Activated CD4-positive, alpha-beta memory T cell treated with anti-CD3 and anti-CD28 coated beads, Interleukin-2, amount 10 ng/mL, durations not matched to agents 7 days and 5 days (primary cell): ENCODE results near the gene METTL21C. TPM values are rescaled to one million over a fixed set of nuclear protein-coding genes. Genes with fewer than 3 reads are reported as not detected.

Experiments used
- CTCF ChIA-PET: fragments of 350-600 bp; sonication (Branson Sonifier 250); formaldehyde crosslinking; loops from one replicate; lab custom pipeline; 2021; ENCODE audit warnings: antibody characterized with exemption, inconsistent platforms; lab: Charles Lee
- POLR2A ChIA-PET: fragments of 350-600 bp; sonication (Branson Sonifier 250); formaldehyde crosslinking; loops from one replicate; lab custom pipeline; 2021; ENCODE audit warnings: antibody characterized with exemption; lab: Charles Lee
- DNase-seq: peaks from one replicate; pipeline ENCODE4 v3.0.0-alpha.2; 2020
- H3K27ac Mint-ChIP-seq: one replicate; pipeline ENCODE4 v1.8.0; 2021; ENCODE audit warnings: mild to moderate bottlenecking, mixed read lengths
- H3K27me3 Mint-ChIP-seq: one replicate; pipeline ENCODE4 v1.8.0; 2021; ENCODE audit warnings: mixed read lengths
- H3K36me3 Mint-ChIP-seq: one replicate; pipeline ENCODE4 v1.8.0; 2021; ENCODE audit warnings: low read depth, mixed read lengths
- H3K4me1 Mint-ChIP-seq: one replicate; pipeline ENCODE4 v1.8.0; 2021; ENCODE audit warnings: mixed read lengths
- H3K4me3 Mint-ChIP-seq: one replicate; pipeline ENCODE4 v1.8.0; 2021; ENCODE audit warnings: mild to moderate bottlenecking, mixed read lengths
- H3K9me3 Mint-ChIP-seq: one replicate; pipeline ENCODE4 v1.8.0; 2021; ENCODE audit warnings: mixed read lengths
- total RNA-seq, 2 experiments: library from RNA; stranded (reverse); gene quantifications; one replicate each; pipeline ENCODE4 v1.2.3, GENCODE V29; 2021

The METTL21C gene
- total RNA-seq, 2 experiments from 2014 or later = not detected

DNA sequence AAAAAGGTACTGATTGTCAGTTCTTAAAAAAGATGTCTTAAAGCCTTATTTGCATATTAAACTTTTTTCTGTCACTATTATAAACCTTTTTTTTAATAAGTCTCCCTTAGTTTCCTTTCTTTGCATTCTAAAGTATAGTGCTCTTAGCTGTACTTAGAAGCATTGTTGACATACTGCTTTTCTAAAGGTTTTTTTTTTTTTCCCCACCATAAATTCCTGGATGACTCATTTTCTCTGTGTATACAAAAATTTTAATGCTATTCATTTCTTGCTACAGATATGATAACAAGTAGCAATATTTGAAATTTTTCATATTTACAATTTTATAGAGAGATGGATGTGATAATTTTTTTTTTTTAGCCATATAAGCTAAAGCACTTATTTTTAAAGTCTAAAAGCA, 43.5 kb downstream of the METTL21C start:
- POLR2A ChIA-PET = interaction anchor here (1.1 to 2.4 kb wide), 3 partner anchors 10 to 195 kb away, joined by 3 to 9 read pairs (median 5); partner anchors contain the start of gene ERCC5
- H3K27me3 Mint-ChIP-seq = no peaks in the 10 kb centered on the region
- H3K4me3 Mint-ChIP-seq = no peak overlapping the region
- H3K9me3 Mint-ChIP-seq = no peaks in the 10 kb centered on the region
- peaks cover 6% of the 10 kb centered on the region for H3K4me1 Mint-ChIP-seq
- CTCF ChIA-PET = interaction anchor here (0.7 to 1.8 kb wide), 2 partner anchors 60 to 146 kb away, joined by 3 to 8 read pairs; no protein-coding TSS in a partner anchor
- peaks cover 47% of the 10 kb centered on the region for H3K36me3 Mint-ChIP-seq
- H3K27ac Mint-ChIP-seq = no peak overlapping the region
- no peak for DNase-seq

DNA sequence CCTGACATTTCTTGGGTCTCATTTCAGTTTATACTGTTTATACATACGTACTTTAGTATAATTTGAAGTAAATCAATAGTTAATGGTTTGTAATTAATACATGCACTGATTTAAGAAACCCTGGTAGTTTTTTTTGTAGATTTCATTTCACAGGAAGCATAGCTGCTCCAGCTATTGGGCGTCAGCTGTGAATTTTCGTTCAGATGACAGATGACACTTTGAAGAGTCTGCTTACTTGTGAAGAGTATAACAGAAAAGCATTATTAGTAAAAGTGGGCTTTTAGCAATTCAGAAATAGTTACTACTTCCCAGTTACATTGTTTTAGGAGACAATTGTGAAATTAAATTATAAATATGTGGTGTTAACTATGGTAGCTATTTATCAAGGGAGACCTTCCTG, 44.4 kb downstream of the METTL21C start:
- Mint-ChIP-seq H3K9me3 (no peaks in the 10 kb centered on the region), H3K27me3 (no peaks in the 10 kb centered on the region), H3K4me3 (no peak overlapping the region), H3K4me1 (peaks cover 6% of the 10 kb centered on the region), H3K27ac (no peak overlapping the region), H3K36me3 (peaks cover 54% of the 10 kb centered on the region)
- no peak for DNase-seq
- ChIA-PET POLR2A (interaction anchor here (0.9 kb wide), 1 partner anchor 54 kb away, joined by 3 read pairs; no protein-coding TSS in a partner anchor), CTCF (interaction anchor here (0.8 to 1.5 kb wide), 2 partner anchors 59 to 149 kb away, joined by 3 to 4 read pairs; partner anchors contain the start of genes BIVM and POGLUT2)

DNA sequence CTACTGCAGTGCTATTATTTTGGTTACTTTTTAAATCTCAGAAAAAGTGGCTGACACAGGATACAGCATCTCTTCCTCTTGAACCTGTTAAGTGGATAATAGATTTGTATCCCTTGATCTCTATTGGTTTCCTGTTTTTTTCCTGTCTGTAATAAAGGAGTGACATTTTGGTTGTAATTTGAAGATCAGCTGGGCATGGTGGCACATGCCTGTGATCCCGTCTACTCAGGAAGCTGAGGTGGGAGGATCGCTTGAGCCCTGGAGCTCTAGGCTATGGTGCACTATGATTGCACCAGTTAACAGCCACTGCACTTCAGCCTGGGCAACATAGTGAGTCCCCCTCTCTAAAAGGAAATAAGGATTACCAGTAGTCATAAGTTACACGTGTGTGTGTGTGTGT, 46.8 kb downstream of the METTL21C start:
- H3K36me3 Mint-ChIP-seq = peaks cover 73% of the 10 kb centered on the region
- CTCF ChIA-PET = no interaction called here

DNA sequence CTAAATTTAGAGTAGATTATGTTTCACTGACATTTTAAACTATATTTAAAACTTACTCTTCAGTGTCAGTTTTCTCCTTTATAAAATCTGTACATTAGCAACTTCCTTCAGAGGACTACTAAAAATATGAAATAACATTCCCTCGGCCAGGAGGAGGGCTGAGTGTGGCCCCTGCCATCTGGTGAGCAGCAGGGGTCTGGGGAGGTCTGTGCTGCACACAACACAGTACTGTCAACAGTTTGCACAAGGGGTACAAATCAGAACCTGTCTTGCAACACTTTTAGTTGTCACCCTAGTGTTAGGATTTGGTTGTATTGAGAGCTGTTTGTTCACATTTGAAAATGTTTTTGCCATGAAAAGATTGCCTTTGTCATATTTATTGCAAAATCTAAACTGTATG, 49.1 kb downstream of the METTL21C start:
- no peaks in the 10 kb centered on the region for H3K27me3 Mint-ChIP-seq
- no peaks in the 10 kb centered on the region for H3K9me3 Mint-ChIP-seq
- H3K4me1 Mint-ChIP-seq = peaks cover under 1% of the 10 kb centered on the region
- H3K4me3 Mint-ChIP-seq = no peak overlapping the region
- ChIA-PET POLR2A (interaction anchor here (1.1 kb wide), 1 partner anchor 155 kb away, joined by 4 read pairs; no protein-coding TSS in a partner anchor), CTCF (interaction anchor here (1.2 kb wide), 1 partner anchor 200 kb away, joined by 3 read pairs; the partner anchor contains the start of gene ERCC5)
- peaks cover 79% of the 10 kb centered on the region for H3K36me3 Mint-ChIP-seq
- DNase-seq = no peak
- H3K27ac Mint-ChIP-seq = no peak overlapping the region

More for the DNA sequence above, 46.8 kb downstream of the METTL21C start:
- DNase-seq = no peak
- Mint-ChIP-seq H3K27ac (no peak overlapping the region), H3K9me3 (no peaks in the 10 kb centered on the region), H3K4me3 (no peak overlapping the region), H3K27me3 (no peaks in the 10 kb centered on the region), H3K4me1 (peaks cover 6% of the 10 kb centered on the region)
- POLR2A ChIA-PET = interaction anchor here (2.2 kb wide), 1 partner anchor 52 kb away, joined by 9 read pairs; the partner anchor contains the start of gene TPP2

DNA sequence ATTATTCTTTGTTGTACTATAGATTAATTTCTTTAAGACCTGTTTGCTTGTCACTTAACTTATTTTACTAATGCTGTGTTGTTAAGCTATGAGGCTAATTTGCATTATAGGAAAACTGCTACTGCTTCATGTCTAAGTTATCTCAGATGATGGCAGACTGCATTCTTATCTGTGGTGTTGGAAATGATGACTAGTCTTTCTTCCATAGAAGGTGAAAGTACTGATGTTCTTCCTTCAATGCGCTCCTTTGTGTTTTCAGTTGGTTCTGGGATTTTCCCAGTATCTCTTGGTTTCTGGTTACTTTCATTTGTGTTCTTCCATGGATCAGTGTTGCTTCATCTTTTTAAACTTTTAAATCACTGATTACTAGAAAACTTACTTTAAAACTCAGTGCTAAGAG, 51.2 kb downstream of the METTL21C start:
- no peaks in the 10 kb centered on the region for H3K4me1 Mint-ChIP-seq
- peaks cover 78% of the 10 kb centered on the region for H3K36me3 Mint-ChIP-seq
- ChIA-PET CTCF (interaction anchor here (0.6 to 2.1 kb wide), 4 partner anchors 9 to 226 kb away, joined by 3 to 6 read pairs (median 4); no protein-coding TSS in a partner anchor), POLR2A (no interaction called here)
- H3K27me3 Mint-ChIP-seq = no peaks in the 10 kb centered on the region
- no peak overlapping the region for H3K4me3 Mint-ChIP-seq
- no peak for DNase-seq
- peak overlapping the region; percentile 8 for H3K27ac Mint-ChIP-seq
- no peaks in the 10 kb centered on the region for H3K9me3 Mint-ChIP-seq

DNA sequence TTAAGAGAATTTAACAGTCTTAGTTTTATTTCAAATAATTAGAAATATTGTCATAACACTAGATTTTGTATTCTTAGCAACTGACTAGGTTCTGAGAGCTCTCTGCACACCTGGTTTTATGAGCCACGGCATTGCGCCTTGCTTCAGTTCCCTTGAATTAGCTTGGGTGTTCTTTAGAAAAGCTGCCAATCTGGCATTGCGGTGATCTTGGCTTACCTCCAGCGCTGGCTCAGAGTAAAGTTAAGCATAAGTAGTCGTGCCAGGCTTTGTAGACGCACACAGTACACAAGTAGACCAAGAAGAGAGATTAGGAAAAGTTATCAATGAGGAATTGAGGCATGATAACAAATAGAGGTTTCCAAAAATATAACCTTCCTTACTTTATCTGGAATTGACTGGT, 52.4 kb downstream of the METTL21C start:
- Mint-ChIP-seq H3K27ac (no peak overlapping the region), H3K9me3 (no peaks in the 10 kb centered on the region), H3K4me1 (no peaks in the 10 kb centered on the region), H3K4me3 (no peak overlapping the region), H3K36me3 (peaks cover 80% of the 10 kb centered on the region), H3K27me3 (no peaks in the 10 kb centered on the region)
- no peak for DNase-seq
- ChIA-PET CTCF (interaction anchor here (1.0 to 2.1 kb wide), 2 partner anchors 51 to 228 kb away, joined by 4 to 6 read pairs; no protein-coding TSS in a partner anchor), POLR2A (interaction anchor here (1.3 kb wide), 1 partner anchor 10 kb away, joined by 3 read pairs; no protein-coding TSS in a partner anchor)

DNA sequence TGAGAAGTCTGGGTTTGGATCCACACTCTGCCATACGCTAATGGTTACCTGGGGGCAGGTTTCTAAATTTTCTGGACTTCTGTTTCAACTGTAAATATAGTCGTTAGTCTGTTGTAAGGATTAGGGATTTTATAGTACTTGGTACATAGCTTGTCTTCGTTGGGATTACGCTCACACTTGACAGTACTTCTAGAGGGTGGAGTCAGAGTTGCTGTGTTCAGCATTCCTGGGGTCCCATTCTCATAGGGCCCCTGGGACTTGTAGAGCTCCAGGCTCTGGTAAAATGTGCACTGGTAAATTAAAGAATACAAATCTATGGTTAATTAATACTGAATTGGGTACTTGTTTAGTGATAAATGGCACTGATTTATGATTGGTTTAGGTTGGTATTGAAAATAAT, 52.8 kb downstream of the METTL21C start:
- H3K4me3 Mint-ChIP-seq = no peak overlapping the region
- H3K9me3 Mint-ChIP-seq = no peaks in the 10 kb centered on the region
- no peaks in the 10 kb centered on the region for H3K4me1 Mint-ChIP-seq
- DNase-seq = no peak
- H3K27me3 Mint-ChIP-seq = no peaks in the 10 kb centered on the region
- ChIA-PET CTCF (interaction anchor here (2.3 kb wide), 1 partner anchor 204 kb away, joined by 8 read pairs; the partner anchor contains the start of gene ERCC5), POLR2A (interaction anchor here (1.0 to 1.3 kb wide), 2 partner anchors 9 to 10 kb away, joined by 3 to 5 read pairs; no protein-coding TSS in a partner anchor)
- no peak overlapping the region for H3K27ac Mint-ChIP-seq
- H3K36me3 Mint-ChIP-seq = peaks cover 80% of the 10 kb centered on the region

DNA sequence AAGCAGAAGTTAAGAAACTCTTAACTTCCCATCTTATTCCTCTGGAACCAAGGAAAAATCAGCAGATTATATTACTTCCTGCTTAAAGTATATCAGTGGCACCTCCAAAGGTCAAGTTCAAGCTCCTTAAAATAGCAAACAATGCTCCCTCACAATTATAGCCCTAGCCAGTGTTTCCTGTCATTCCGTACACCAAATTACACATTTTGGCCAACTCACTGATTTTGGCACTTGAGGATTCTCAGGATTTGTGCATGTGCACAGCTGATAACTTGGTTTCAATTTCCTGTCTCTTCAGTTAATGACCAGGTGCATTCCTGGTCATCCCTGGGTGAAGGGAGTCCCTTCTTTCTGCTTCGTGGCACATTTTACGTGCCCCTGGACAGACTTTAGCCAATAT, 56.1 kb downstream of the METTL21C start:
- POLR2A ChIA-PET = interaction anchor here (1.6 kb wide), 1 partner anchor 42 kb away, joined by 7 read pairs; the partner anchor contains the start of gene TPP2
- no peak overlapping the region for H3K27ac Mint-ChIP-seq
- CTCF ChIA-PET = interaction anchor here (1.2 to 1.4 kb wide), 2 partner anchors 48 to 57 kb away, joined by 3 to 4 read pairs; no protein-coding TSS in a partner anchor
- no peak overlapping the region for H3K4me3 Mint-ChIP-seq
- no peaks in the 10 kb centered on the region for H3K27me3 Mint-ChIP-seq
- H3K9me3 Mint-ChIP-seq = no peaks in the 10 kb centered on the region
- no peak for DNase-seq
- H3K4me1 Mint-ChIP-seq = no peaks in the 10 kb centered on the region
- H3K36me3 Mint-ChIP-seq = peaks cover 87% of the 10 kb centered on the region

Other genes with a start within 250 kb of the METTL21C start
- 10 to 100 TPM; 86.2 to 96.8 TPM for gene TPP2, start 98.1 kb downstream of the METTL21C start, total RNA-seq
- 10 to 100 TPM; 35.0 to 36.6 TPM for gene TEX30, start 78.7 kb upstream of the METTL21C start, total RNA-seq
- gene POGLUT2, start 103.9 kb upstream of the METTL21C start, total RNA-seq = 10 to 100 TPM; 10.4 to 10.5 TPM
- 10 to 100 TPM; 28.8 to 32.1 TPM for gene BIVM, start 104.1 kb upstream of the METTL21C start, total RNA-seq
- gene ERCC5, start 151.0 kb upstream of the METTL21C start, total RNA-seq = 10 to 100 TPM; 82.3 to 89.9 TPM